Mammary epithelial cell (primary cell): ENCODE results near the gene KANK3.

Source experiments
- CTCF ChIP-seq, 2 donors: IDR thresholded peaks in 1 of 2; conservative IDR thresholded peaks in 1 of 2; 2 replicates each; pipeline ENCODE4 v1.5.1; 2011 to 2012; ENCODE audit warnings: inconsistent platforms in 2 of 2, low read length in 2 of 2, mild to moderate bottlenecking in 2 of 2, control low read depth in 1 of 2, low read depth in 1 of 2; ENCODE audit not compliant: insufficient read depth in 1 of 2; ENCODE audit errors: extremely low read depth in 1 of 2
- EZH2 ChIP-seq: IDR thresholded peaks from 2 replicates; pipeline ENCODE4 v1.6.1; 2012; ENCODE audit warnings: low read length, inconsistent platforms, borderline replicate concordance

- no peak for TF ChIP-seq CTCF (conservative IDR thresholded peaks at IDR 0.05 in 1 of 2, IDR thresholded peaks at IDR 0.05 in 1 of 2; ENCODE audit: extremely low read depth in 1 of 2, insufficient read depth in 1 of 2, low read depth in 1 of 2, low read length in 2 of 2)
- no peak for TF ChIP-seq EZH2
These were observed 14.0 kb upstream of the KANK3 start for GRCh38 chr19:8357007-8357521.
